Fibroblast of lung (primary cell): Measurements from ENCODE around the gene PRKCQ. TPM values are rescaled to one million over a fixed set of nuclear protein-coding genes. Genes with fewer than 3 reads are reported as not detected.

Experiments
- DNase-seq, 2 donors: peaks; one replicate each; pipeline versions ENCODE4 v3.0.0 to v3.0.0-alpha.2; 2010; ENCODE audit warnings: low read depth in 2 of 2
- H2AFZ ChIP-seq: 2 replicates; pipeline ENCODE4 v1.5.1; 2012; ENCODE audit warnings: low read length, control low read depth, inconsistent platforms
- H3K27ac ChIP-seq: 2 replicates; pipeline ENCODE4 v1.5.1; 2011; ENCODE audit warnings: low read length, control low read depth; ENCODE audit not compliant: insufficient read depth
- H3K27me3 ChIP-seq: 2 replicates; pipeline ENCODE4 v1.5.1; 2011; ENCODE audit warnings: mild to moderate bottlenecking, low read length; ENCODE audit not compliant: control insufficient read depth, insufficient read depth
- H3K36me3 ChIP-seq: 2 replicates; pipeline ENCODE4 v1.5.1; 2011; ENCODE audit warnings: low read length; ENCODE audit not compliant: control insufficient read depth, insufficient read depth
- H3K4me1 ChIP-seq: 2 replicates; pipeline ENCODE4 v1.5.1; 2011; ENCODE audit warnings: low read length; ENCODE audit not compliant: control insufficient read depth, insufficient read depth; ENCODE audit errors: extremely low read depth
- H3K4me2 ChIP-seq: 2 replicates; pipeline ENCODE4 v1.5.1; 2011; ENCODE audit warnings: low read length, control low read depth; ENCODE audit not compliant: insufficient read depth; ENCODE audit errors: extremely low read depth
- H3K4me3 ChIP-seq, 4 experiments: fragments of 200-600 bp in 1 of 4; sonication (generic) in 1 of 4; replicated peaks in 1 of 4; 2 replicates each; pipeline ENCODE4 v1.5.1; 2011 to 2016; ENCODE audit warnings: low read length in 4 of 4, low read depth in 3 of 4, mild to moderate bottlenecking in 3 of 4, control low read depth in 2 of 4, inconsistent platforms in 1 of 4, mixed read lengths in 1 of 4; ENCODE audit not compliant: insufficient read depth in 1 of 4; ENCODE audit errors: control extremely low read depth in 1 of 4
- H3K79me2 ChIP-seq: 2 replicates; pipeline ENCODE4 v1.5.1; 2012; ENCODE audit warnings: mild to moderate bottlenecking, low read length, inconsistent platforms; ENCODE audit not compliant: control insufficient read depth, insufficient read depth
- H3K9ac ChIP-seq: 2 replicates; pipeline ENCODE4 v1.5.1; 2011; ENCODE audit warnings: mild to moderate bottlenecking, low read length, control low read depth; ENCODE audit not compliant: insufficient read depth
- H3K9me3 ChIP-seq: 2 replicates; pipeline ENCODE4 v1.5.1; 2012; ENCODE audit warnings: low read depth, low read length; ENCODE audit not compliant: control insufficient read depth, insufficient read depth
- H4K20me1 ChIP-seq: 2 replicates; pipeline ENCODE4 v1.5.1; 2011; ENCODE audit warnings: low read length; ENCODE audit not compliant: control insufficient read depth, insufficient read depth; ENCODE audit errors: extremely low read depth
- EZH2 ChIP-seq: IDR thresholded peaks from 2 replicates; pipeline ENCODE4 v1.5.1; 2012; ENCODE audit warnings: low read length, control low read depth, mild to moderate bottlenecking; ENCODE audit errors: missing control alignments
- polyA plus RNA-seq, 2 donors: library from polyadenylated mRNA; depleted of rRNA in 1 of 2; stranded (reverse) in 1 of 2; unstranded in 1 of 2; fragments of >200 nt; gene quantifications; 2 replicates each; pipeline ENCODE4 v1.2.1, GENCODE V29; 2011 to 2012; ENCODE audit warnings: missing spikeins in 1 of 2
- total RNA-seq: library from RNA; depleted of rRNA; stranded (reverse); fragments of >200 nt; gene quantifications from 2 replicates; pipeline ENCODE4 v1.2.1, GENCODE V29; 2014
- TF ChIP-seq, protein P1 (sequence below), 2 donors: IDR thresholded peaks in 1 of 2; conservative IDR thresholded peaks in 1 of 2; 1 replicate in 1 of 2; 2 replicates in 1 of 2; pipeline ENCODE4 v1.5.1; 2011 to 2012; ENCODE audit warnings: low read length in 2 of 2, control low read depth in 1 of 2, inconsistent platforms in 1 of 2, low read depth in 1 of 2, mild to moderate bottlenecking in 1 of 2

PRKCQ gene
- total and polyA plus RNA-seq, 2 donors (not counting 1 experiment from before 2014, with no cell fraction given), result under 0.01 to 0.01 TPM

DNA sequence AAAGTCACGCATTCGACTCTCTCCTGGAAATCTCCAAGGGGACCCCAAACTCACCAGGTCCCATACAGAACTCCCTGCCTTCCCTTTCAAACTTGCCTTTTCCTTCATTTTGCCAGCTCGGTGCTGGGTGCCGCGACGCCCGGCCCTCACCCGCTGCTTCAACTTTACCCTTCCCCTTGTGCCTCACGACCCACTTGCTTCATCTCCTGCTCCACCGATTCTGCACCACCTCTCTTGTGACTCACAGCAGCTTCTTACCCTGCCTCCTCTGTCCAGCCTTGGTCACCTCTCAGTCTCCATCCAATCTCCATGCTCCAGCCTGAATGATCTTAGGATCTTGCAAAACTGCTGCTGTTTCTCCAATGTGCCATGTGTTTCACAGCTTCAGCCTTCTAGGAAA lies 59.9 kb downstream of the PRKCQ start:
- Histone ChIP-seq H3K27me3 (no peaks in the 10 kb centered on the region), H3K9ac (no peak overlapping the region)
- TF ChIP-seq, protein P1, sequence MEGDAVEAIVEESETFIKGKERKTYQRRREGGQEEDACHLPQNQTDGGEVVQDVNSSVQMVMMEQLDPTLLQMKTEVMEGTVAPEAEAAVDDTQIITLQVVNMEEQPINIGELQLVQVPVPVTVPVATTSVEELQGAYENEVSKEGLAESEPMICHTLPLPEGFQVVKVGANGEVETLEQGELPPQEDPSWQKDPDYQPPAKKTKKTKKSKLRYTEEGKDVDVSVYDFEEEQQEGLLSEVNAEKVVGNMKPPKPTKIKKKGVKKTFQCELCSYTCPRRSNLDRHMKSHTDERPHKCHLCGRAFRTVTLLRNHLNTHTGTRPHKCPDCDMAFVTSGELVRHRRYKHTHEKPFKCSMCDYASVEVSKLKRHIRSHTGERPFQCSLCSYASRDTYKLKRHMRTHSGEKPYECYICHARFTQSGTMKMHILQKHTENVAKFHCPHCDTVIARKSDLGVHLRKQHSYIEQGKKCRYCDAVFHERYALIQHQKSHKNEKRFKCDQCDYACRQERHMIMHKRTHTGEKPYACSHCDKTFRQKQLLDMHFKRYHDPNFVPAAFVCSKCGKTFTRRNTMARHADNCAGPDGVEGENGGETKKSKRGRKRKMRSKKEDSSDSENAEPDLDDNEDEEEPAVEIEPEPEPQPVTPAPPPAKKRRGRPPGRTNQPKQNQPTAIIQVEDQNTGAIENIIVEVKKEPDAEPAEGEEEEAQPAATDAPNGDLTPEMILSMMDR (conservative IDR thresholded peaks at IDR 0.05 in 1 of 2, IDR thresholded peaks at IDR 0.05 in 1 of 2; ENCODE audit: low read depth in 1 of 2, low read length in 2 of 2), result no peak
- no peak for TF ChIP-seq EZH2

DNA sequence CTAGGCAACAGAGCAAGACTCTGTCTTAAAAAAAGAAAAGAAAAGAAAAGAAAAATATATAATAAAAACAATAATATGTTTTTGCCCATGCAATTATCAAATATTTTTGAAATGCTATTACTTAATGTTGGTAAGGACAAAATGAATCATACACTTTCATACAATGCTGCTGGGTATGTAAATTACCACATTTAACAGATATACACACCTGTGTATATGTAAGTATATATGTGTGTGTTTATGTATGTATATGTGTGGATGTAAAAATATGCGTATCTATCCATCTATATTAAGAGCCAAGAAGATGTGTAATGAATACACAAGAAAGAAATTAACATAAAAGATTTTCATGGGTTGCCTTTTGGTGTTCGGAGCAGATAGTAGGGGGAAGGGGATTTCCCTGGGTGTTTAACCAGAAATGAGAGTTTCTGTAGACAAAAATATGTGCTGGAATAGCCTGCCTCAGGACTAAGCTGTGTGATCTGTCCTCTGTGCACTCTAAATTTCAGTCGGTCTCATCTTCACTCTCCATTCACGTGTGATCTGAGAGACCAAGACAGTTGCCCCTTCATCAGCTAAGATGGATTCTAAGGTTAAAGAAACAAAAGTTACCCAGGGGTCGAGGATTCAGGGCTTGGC lies 61.2 kb downstream of the PRKCQ start:
- Histone ChIP-seq H3K4me3 (no peak overlapping the region), H3K4me2 (no peak overlapping the region), H3K9me3 (no peaks in the 10 kb centered on the region), H3K79me2 (no peaks in the 10 kb centered on the region), H3K27ac (no peak overlapping the region), H3K9ac (no peak overlapping the region), H2AFZ (no peak overlapping the region), H3K27me3 (no peaks in the 10 kb centered on the region), H4K20me1 (no peaks in the 10 kb centered on the region), H3K36me3 (no peaks in the 10 kb centered on the region), H3K4me1 (no peaks in the 10 kb centered on the region)
- DNase-seq, result no peak
- TF ChIP-seq EZH2, result no peak
- TF ChIP-seq, protein P1 (conservative IDR thresholded peaks at IDR 0.05 in 1 of 2, IDR thresholded peaks at IDR 0.05 in 1 of 2; ENCODE audit: low read depth in 1 of 2, low read length in 2 of 2), result no peak

More for the DNA sequence above, 59.9 kb downstream of the PRKCQ start:
- Histone ChIP-seq H3K4me2 (no peak overlapping the region), H3K79me2 (no peaks in the 10 kb centered on the region), H3K9me3 (no peaks in the 10 kb centered on the region), H3K4me3 (no peak overlapping the region), H3K4me1 (no peaks in the 10 kb centered on the region), H4K20me1 (no peaks in the 10 kb centered on the region), H3K27ac (no peak overlapping the region), H2AFZ (no peak overlapping the region), H3K36me3 (no peaks in the 10 kb centered on the region)
- DNase-seq, result no peak

DNA sequence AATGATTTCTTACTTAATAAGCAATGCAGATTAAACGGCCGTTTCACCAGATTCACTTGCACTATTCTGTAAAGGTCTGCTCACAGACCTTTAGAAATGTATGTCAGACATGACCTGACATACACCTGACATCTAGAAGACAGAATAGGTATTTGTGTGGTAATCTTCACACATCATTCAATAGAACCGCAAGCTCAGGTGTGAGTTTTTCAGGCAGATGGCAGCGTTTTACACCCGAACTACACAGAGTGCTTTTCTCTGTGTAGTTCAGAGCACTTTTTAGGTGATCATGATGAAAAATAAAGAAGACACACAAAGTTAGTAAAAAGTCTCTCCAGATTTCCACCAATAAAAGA lies 63.2 kb downstream of the PRKCQ start:
- H3K9ac ChIP-seq, result no peak overlapping the region
- H3K9me3 ChIP-seq, result no peaks in the 10 kb centered on the region

More for the DNA sequence above, 63.2 kb downstream of the PRKCQ start:
- Histone ChIP-seq H3K4me2 (no peak overlapping the region), H3K4me3 (no peak overlapping the region), H3K4me1 (no peaks in the 10 kb centered on the region), H4K20me1 (no peaks in the 10 kb centered on the region), H2AFZ (no peak overlapping the region), H3K27me3 (no peaks in the 10 kb centered on the region), H3K27ac (no peak overlapping the region), H3K79me2 (no peaks in the 10 kb centered on the region), H3K36me3 (no peaks in the 10 kb centered on the region)
- no peak for DNase-seq
- no peak for TF ChIP-seq EZH2
- TF ChIP-seq, protein P1 (conservative IDR thresholded peaks at IDR 0.05 in 1 of 2, IDR thresholded peaks at IDR 0.05 in 1 of 2; ENCODE audit: low read depth in 1 of 2, low read length in 2 of 2), result no peak
